ENCODE measurements around the gene B3GNT9.

The B3GNT9 gene

GRCh38 chr16:67166598-67167168, 15.9 kb upstream of the B3GNT9 start:
- TF ChIP-seq GATA3 (IDR thresholded peaks at IDR 0.05; ENCODE audit: low read depth, low read length), result no peak
- TF ChIP-seq GATA2 (IDR thresholded peaks at IDR 0.05; ENCODE audit: low read depth, low read length), result no peak

GRCh38 chr16:67166110-67166547, 15.3 kb upstream of the B3GNT9 start:
- TF ChIP-seq GATA2 (IDR thresholded peaks at IDR 0.05; ENCODE audit: low read depth, low read length) (no peak), GATA3 (IDR thresholded peaks at IDR 0.05; ENCODE audit: low read depth, low read length) (no peak)

GRCh38 chr16:67165121-67166078, 14.6 kb upstream of the B3GNT9 start:
- TF ChIP-seq GATA2 (IDR thresholded peaks at IDR 0.05; ENCODE audit: low read depth, low read length) (no peak), GATA3 (IDR thresholded peaks at IDR 0.05; ENCODE audit: low read depth, low read length) (no peak)

- TF ChIP-seq GATA2 (IDR thresholded peaks at IDR 0.05; ENCODE audit: low read depth, low read length) (no peak), GATA3 (IDR thresholded peaks at IDR 0.05; ENCODE audit: low read depth, low read length) (no peak)
Observed at GRCh38 chr16:67164599-67165061, 13.8 kb upstream of the B3GNT9 start, which contains the start of gene HSF4. Gene HSF4, plus strand, starts transcription at chr16:67164745. Its CDS starts 67 bp downstream, at chr16:67164812.

- TF ChIP-seq GATA3 (IDR thresholded peaks at IDR 0.05; ENCODE audit: low read depth, low read length) (no peak), GATA2 (IDR thresholded peaks at IDR 0.05; ENCODE audit: low read depth, low read length) (no peak)
Observed at GRCh38 chr16:67163999-67164558, 13.3 kb upstream of the B3GNT9 start.

GRCh38 chr16:67163164-67163998, 12.6 kb upstream of the B3GNT9 start:
- TF ChIP-seq GATA2 (IDR thresholded peaks at IDR 0.05; ENCODE audit: low read depth, low read length) (no peak), GATA3 (IDR thresholded peaks at IDR 0.05; ENCODE audit: low read depth, low read length) (no peak)

GRCh38 chr16:67162506-67163163, 11.8 kb upstream of the B3GNT9 start:
- no peak for TF ChIP-seq GATA2 (IDR thresholded peaks at IDR 0.05; ENCODE audit: low read depth, low read length)

- TF ChIP-seq GATA3 (IDR thresholded peaks at IDR 0.05; ENCODE audit: low read depth, low read length) (no peak), GATA2 (IDR thresholded peaks at IDR 0.05; ENCODE audit: low read depth, low read length) (no peak)
Observed at GRCh38 chr16:67161595-67162058, 10.8 kb upstream of the B3GNT9 start.

GRCh38 chr16:67158637-67159600, 8.1 kb upstream of the B3GNT9 start:
- TF ChIP-seq GATA2 (IDR thresholded peaks at IDR 0.05; ENCODE audit: low read depth, low read length) (no peak), GATA3 (IDR thresholded peaks at IDR 0.05; ENCODE audit: low read depth, low read length) (no peak)

- TF ChIP-seq GATA2 (IDR thresholded peaks at IDR 0.05; ENCODE audit: low read depth, low read length), result no peak
- TF ChIP-seq GATA3 (IDR thresholded peaks at IDR 0.05; ENCODE audit: low read depth, low read length), result no peak
Observed at GRCh38 chr16:67157892-67158635, 7.3 kb upstream of the B3GNT9 start.

- TF ChIP-seq GATA3 (IDR thresholded peaks at IDR 0.05; ENCODE audit: low read depth, low read length), result no peak
Observed at GRCh38 chr16:67157106-67157748, 6.4 kb upstream of the B3GNT9 start.

Data from SH-SY5Y (cell line).